B cell (primary cell): ENCODE measurements around the gene MGST2. TPM values are rescaled to one million over a fixed set of nuclear protein-coding genes. Genes with fewer than 3 reads are reported as not detected.

Experiments
- ATAC-seq: fragments of 200-7000 bp; cut with Tn5 transposase; one replicate; pipeline ENCODE4 v1.10.0; 2021; ENCODE audit warnings: low read depth, mild to moderate bottlenecking, moderate number of reproducible peaks, moderate library complexity
- CTCF ChIA-PET: fragments of 350-600 bp; sonication (Branson Sonifier 250); formaldehyde crosslinking; loops from one replicate; lab custom pipeline; 2021; ENCODE audit warnings: antibody characterized with exemption, inconsistent platforms; lab: Charles Lee
- POLR2A ChIA-PET: fragments of 350-600 bp; sonication (Branson Sonifier 250); formaldehyde crosslinking; loops from one replicate; lab custom pipeline; 2021; ENCODE audit warnings: antibody characterized with exemption; lab: Charles Lee
- DNase-seq: peaks from one replicate; pipeline ENCODE4 v3.0.0; 2013
- H2AFZ ChIP-seq: 2 replicates; pipeline ENCODE4 v1.6.1; 2012; ENCODE audit warnings: mild to moderate bottlenecking, low read depth, low read length; ENCODE audit not compliant: insufficient read depth, poor library complexity, severe bottlenecking
- H3K27ac ChIP-seq, 2 donors: 1 replicate in 1 of 2; 2 replicates in 1 of 2; pipeline ENCODE4 v1.5.1; 2012 to 2013; ENCODE audit warnings: low read length in 2 of 2, mild to moderate bottlenecking in 2 of 2, moderate library complexity in 1 of 2
- H3K27me3 ChIP-seq, 4 experiments: fragments of 200-600 bp in 1 of 4; sonication (generic) in 1 of 4; replicated peaks in 1 of 4; 1 replicate in 2 of 4; 2 replicates in 2 of 4; pipeline versions ENCODE4 v1.6.1 to v1.7.0; 2013 to 2016; ENCODE audit warnings: low read length in 3 of 4, mild to moderate bottlenecking in 2 of 4, mixed read lengths in 1 of 4, moderate library complexity in 1 of 4; ENCODE audit not compliant: insufficient read depth in 4 of 4, control insufficient read depth in 3 of 4; ENCODE audit errors: control extremely low read depth in 1 of 4
- H3K36me3 ChIP-seq, 2 experiments: replicated peaks in 1 of 2; 1 replicate in 1 of 2; 2 replicates in 1 of 2; pipeline versions ENCODE4 v1.6.1 to v1.7.1; 2013; ENCODE audit warnings: low read length in 1 of 2; ENCODE audit not compliant: insufficient read depth in 2 of 2, control insufficient read depth in 1 of 2; ENCODE audit errors: control extremely low read depth in 1 of 2, extremely low read depth in 1 of 2
- H3K4me1 ChIP-seq, 2 donors: fragments of 200-600 bp in 1 of 2; sonication (generic) in 1 of 2; 1 replicate in 1 of 2; 2 replicates in 1 of 2; pipeline versions ENCODE4 v1.5.1 to v1.6.1; 2013 to 2017; ENCODE audit warnings: low read length in 2 of 2; ENCODE audit not compliant: control insufficient read depth in 2 of 2, insufficient read depth in 2 of 2
- H3K4me2 ChIP-seq: replicated peaks from 2 replicates; pipeline ENCODE3; 2012; ENCODE audit warnings: mild to moderate bottlenecking, low read depth, low read length; ENCODE audit not compliant: poor library complexity, severe bottlenecking
- H3K4me3 ChIP-seq, 5 experiments: fragments of 200-600 bp in 1 of 5; sonication (generic) in 1 of 5; 1 replicate in 3 of 5; 2 replicates in 2 of 5; pipeline versions ENCODE4 v1.5.1 to v1.7.0; 2011 to 2016; ENCODE audit warnings: low read length in 4 of 5, mild to moderate bottlenecking in 4 of 5, low read depth in 2 of 5, control low read depth in 1 of 5, moderate library complexity in 1 of 5; ENCODE audit not compliant: insufficient read depth in 1 of 5; ENCODE audit errors: control extremely low read depth in 1 of 5, extremely low read depth in 1 of 5
- H3K79me2 ChIP-seq: fragments of 200-600 bp; sonication (generic); one replicate; pipeline ENCODE4 v1.6.0; 2016; ENCODE audit warnings: low read length; ENCODE audit not compliant: control insufficient read depth, insufficient read depth
- H3K9ac ChIP-seq: fragments of 200-600 bp; sonication (generic); 2 replicates; pipeline ENCODE4 v1.6.1; 2017; ENCODE audit warnings: mild to moderate bottlenecking, low read length, moderate library complexity
- H3K9me3 ChIP-seq, 3 donors: one replicate each; pipeline versions ENCODE4 v1.6.1 to v1.7.1; 2013; ENCODE audit warnings: low read length in 2 of 3; ENCODE audit not compliant: control insufficient read depth in 2 of 3, insufficient read depth in 1 of 3; ENCODE audit errors: control extremely low read depth in 1 of 3
- H4K20me1 ChIP-seq: 2 replicates; pipeline ENCODE4 v1.6.0; 2012; ENCODE audit warnings: mild to moderate bottlenecking, low read length; ENCODE audit not compliant: insufficient read depth, control insufficient read depth, poor library complexity, severe bottlenecking
- H3K27ac Mint-ChIP-seq: one replicate; pipeline ENCODE4 v1.8.0; 2021; ENCODE audit warnings: mixed read lengths
- H3K27me3 Mint-ChIP-seq: one replicate; pipeline ENCODE4 v1.8.0; 2021; ENCODE audit warnings: mixed read lengths
- H3K4me1 Mint-ChIP-seq: one replicate; pipeline ENCODE4 v1.8.0; 2021; ENCODE audit warnings: mixed read lengths
- H3K4me3 Mint-ChIP-seq: one replicate; pipeline ENCODE4 v1.8.0; 2021; ENCODE audit warnings: mixed read lengths
- H3K9me3 Mint-ChIP-seq: one replicate; pipeline ENCODE4 v1.8.0; 2022; ENCODE audit warnings: mixed read lengths; ENCODE audit not compliant: insufficient read depth
- CTCF ChIP-seq: fragments of 200-600 bp; IDR thresholded peaks from one replicate; pipeline ENCODE4 v1.8.0; 2022; ENCODE audit warnings: antibody characterized with exemption, mild to moderate bottlenecking
- EZH2 ChIP-seq: IDR thresholded peaks from 2 replicates; pipeline ENCODE4 v1.6.1; 2012; ENCODE audit warnings: borderline replicate concordance, low read depth, mild to moderate bottlenecking, moderate library complexity, low read length; ENCODE audit not compliant: insufficient read depth, poor library complexity, severe bottlenecking
- WGBS: methylation state at CpG from one replicate; pipeline ENCODE4 v1.1.5; 2013; ENCODE audit warnings: missing lambda C conversion rate; ENCODE audit not compliant: insufficient coverage; 5-methylcytosine and 5-hydroxymethylcytosine counted together
- intact Hi-C: fragments of 100-400 bp; cut with micrococcal nuclease; formaldehyde crosslinking; loops from one replicate; pipeline ENCODE4 v1.10.0; 2022
- polyA plus RNA-seq: library from polyadenylated mRNA; depleted of rRNA; stranded (reverse); fragments of >200 nt; gene quantifications from 2 replicates; pipeline ENCODE4 v1.2.3, GENCODE V29; 2012
- total RNA-seq, 2 donors: library from RNA; stranded (reverse); fragments of 120-200 nt in 1 of 2; gene quantifications; 1 replicate in 1 of 2; 2 replicates in 1 of 2; pipeline versions ENCODE4 v1.2.3 to v1.2.4, GENCODE V29; 2013 to 2022

MGST2 gene
- total and polyA plus RNA-seq, 2 donors (not counting 1 experiment from before 2014, with no cell fraction given): 0.81 to 3.4 TPM

DNA sequence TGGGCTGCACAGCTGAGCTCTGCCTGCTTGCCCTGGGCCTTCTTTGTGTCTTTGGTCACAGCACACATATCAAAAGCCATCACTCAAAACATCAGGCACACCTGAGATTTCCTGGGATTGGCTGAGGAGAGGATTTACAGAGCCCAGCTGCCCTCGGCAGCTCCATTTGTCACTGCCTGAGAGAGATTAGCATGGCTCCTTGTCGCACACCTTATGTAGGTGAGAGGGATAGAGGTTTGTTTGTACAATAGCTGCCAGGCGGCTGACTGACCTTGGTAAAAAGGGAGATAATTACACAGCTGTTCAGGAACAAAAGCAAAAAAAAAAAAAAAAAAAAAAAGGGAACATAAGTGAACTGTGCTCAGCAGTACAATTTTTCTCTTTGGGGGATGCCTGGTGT lies 63.2 kb downstream of the MGST2 start:
- H4K20me1 ChIP-seq: no peaks in the 10 kb centered on the region
- no peaks in the 10 kb centered on the region for H3K9me3 ChIP-seq
- ChIA-PET POLR2A (no interaction called here), CTCF (no interaction called here)
- no peak overlapping the region for H3K4me2 ChIP-seq
- no peaks in the 10 kb centered on the region for H3K79me2 ChIP-seq
- peaks cover 0 to 6% (median 4%) of the 10 kb centered on the region in 4 experiments for H3K27me3 ChIP-seq
- Mint-ChIP-seq H3K27me3 (peaks cover 13% of the 10 kb centered on the region), H3K4me3 (no peak overlapping the region), H3K9me3 (no peaks in the 10 kb centered on the region), H3K4me1 (no peaks in the 10 kb centered on the region), H3K27ac (no peak overlapping the region)
- WGBS: 100% methylated on average over 3 of the region's 3 CpGs
- no peak overlapping the region for H3K27ac ChIP-seq
- peaks cover 0 to 6% of the 10 kb centered on the region in 2 experiments for H3K36me3 ChIP-seq
- intact Hi-C loops: no loop called here
- DNase-seq (no peak), ATAC-seq (no peak)
- H3K4me3 ChIP-seq: no peak overlapping the region
- H3K9ac ChIP-seq: no peak overlapping the region
- no peak for TF ChIP-seq EZH2
- no peak for TF ChIP-seq CTCF
- peaks cover 0 to under 1% of the 10 kb centered on the region in 2 donors for H3K4me1 ChIP-seq
- H2AFZ ChIP-seq: no peak overlapping the region

DNA sequence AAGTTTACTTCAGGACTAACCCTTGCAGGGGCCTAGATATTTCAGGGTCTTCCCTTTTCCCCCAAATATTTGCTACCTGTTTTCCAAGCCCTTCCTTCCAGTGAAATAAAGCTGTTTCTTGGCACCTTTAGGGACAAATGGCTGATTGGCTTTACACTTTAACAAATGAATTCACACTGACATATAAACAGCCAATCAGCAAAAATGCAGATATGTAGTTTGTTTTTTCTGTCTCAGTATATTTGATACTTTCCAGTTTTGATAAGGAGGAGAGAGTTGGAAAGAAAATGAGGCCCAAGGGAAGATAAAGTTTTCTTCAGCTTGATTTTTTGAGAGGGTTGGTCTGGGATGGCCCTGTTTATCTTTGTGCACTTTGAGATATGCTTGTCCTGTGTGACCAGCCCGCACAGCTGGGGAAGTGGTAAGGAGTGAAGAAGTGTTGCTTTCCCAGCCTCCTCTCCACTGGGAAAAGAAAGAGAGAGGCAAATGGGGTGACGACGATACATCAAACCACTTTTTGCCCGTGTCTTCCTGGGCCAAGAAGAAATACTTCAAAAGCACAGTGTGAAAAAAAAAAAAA lies 67.5 kb downstream of the MGST2 start:
- Mint-ChIP-seq H3K27me3 (peaks cover 38% of the 10 kb centered on the region), H3K4me3 (no peak overlapping the region), H3K4me1 (peaks cover 17% of the 10 kb centered on the region), H3K9me3 (no peaks in the 10 kb centered on the region), H3K27ac (no peak overlapping the region)
- no peak overlapping the region for H3K27ac ChIP-seq
- H3K4me1 ChIP-seq: peaks cover 17 to 23% of the 10 kb centered on the region in 2 donors
- DNase-seq (no peak), ATAC-seq (no peak)
- intact Hi-C loops: no loop called here
- no peaks in the 10 kb centered on the region for H3K9me3 ChIP-seq
- H2AFZ ChIP-seq: no peak overlapping the region
- TF ChIP-seq CTCF (no peak), EZH2 (no peak)
- no peaks in the 10 kb centered on the region for H3K36me3 ChIP-seq
- no peak overlapping the region for H3K4me2 ChIP-seq
- H4K20me1 ChIP-seq: no peaks in the 10 kb centered on the region
- no peaks in the 10 kb centered on the region for H3K79me2 ChIP-seq
- no peak overlapping the region for H3K9ac ChIP-seq
- WGBS: 83% methylated on average over 1 of the region's 4 CpGs
- ChIA-PET POLR2A (no interaction called here), CTCF (interaction anchor here (0.6 to 4.4 kb wide), 7 partner anchors 9 to 920 kb away, joined by 3 to 51 read pairs (median 4); no protein-coding TSS in a partner anchor)
- H3K4me3 ChIP-seq: no peak overlapping the region
- peaks cover 0 to 27% (median 18%) of the 10 kb centered on the region in 4 experiments for H3K27me3 ChIP-seq
